GM19025 (cell line): Measurements from ENCODE around the gene ANKRD33.

Experiments used
- ATAC-seq: cut with Tn5 transposase; IDR thresholded peaks from one replicate; pipeline ENCODE4 v1.9.1; 2021; ENCODE audit warnings: mild to moderate bottlenecking, low read depth, moderate library complexity; ENCODE audit not compliant: unreplicated experiment

ANKRD33 gene, protein sequence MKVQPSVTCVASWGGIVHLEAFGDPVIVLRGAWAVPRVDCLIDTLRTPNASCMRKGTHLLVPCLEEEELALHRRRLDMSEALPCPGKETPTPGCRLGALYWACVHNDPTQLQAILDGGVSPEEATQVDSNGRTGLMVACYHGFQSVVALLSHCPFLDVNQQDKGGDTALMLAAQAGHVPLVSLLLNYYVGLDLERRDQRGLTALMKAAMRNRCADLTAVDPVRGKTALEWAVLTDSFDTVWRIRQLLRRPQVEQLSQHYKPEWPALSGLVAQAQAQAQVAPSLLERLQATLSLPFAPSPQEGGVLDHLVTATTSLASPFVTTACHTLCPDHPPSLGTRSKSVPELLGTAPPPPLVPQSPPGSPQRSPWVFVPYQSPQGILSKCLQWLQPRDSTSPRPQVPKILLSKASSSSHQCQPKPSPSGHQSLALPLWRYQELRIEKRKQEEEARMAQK

GRCh38 chr12:51887476-51888315 is at the start of gene ANKRD33:
Gene ANKRD33 (plus strand): TSS chr12:51888103. CDS start chr12:51888187, 84 bp downstream.
- no peak for ATAC-seq

- no peak for ATAC-seq
Measured at GRCh38 chr12:51838762-51839161, 49.1 kb upstream of the ANKRD33 start.

DNA sequence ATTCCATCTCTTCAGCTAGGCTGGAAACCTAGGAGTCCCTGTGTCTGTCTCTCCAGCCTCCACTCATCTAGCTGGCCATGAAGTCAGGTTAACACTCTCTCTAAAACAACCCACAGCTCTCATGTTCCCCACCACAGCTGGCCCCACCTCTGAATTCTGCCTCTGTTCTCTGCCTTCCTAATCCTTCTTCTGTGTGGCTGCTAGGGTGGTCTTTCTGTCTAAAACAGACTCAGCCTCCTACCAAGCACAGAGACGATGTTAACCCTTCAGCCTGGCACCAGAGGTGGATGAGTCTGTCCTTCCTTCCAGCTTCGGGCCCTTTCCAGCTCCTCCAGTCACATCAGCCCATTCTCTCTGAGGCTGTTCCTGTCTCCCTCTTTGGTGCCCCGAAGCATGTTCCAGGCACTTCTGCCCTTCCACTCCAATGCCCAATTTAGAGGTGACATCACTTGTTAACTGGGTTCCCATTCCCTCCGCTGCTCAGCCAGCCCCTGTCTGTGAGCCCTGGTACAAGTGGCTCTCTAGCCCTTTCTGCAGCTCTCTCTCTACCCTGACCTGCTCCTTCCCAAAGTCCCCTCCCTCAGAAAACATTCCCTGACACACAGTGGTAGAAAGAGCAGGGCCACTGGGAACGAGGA is 48.5 kb upstream of the ANKRD33 start:
- ATAC-seq = no peak

GRCh38 chr12:51840966-51841365 is 46.9 kb upstream of the ANKRD33 start:
- no peak for ATAC-seq

- ATAC-seq = no peak
Measured at GRCh38 chr12:51841727-51842126, 46.2 kb upstream of the ANKRD33 start.

GRCh38 chr12:51844854-51845253 is 43.0 kb upstream of the ANKRD33 start:
- ATAC-seq = no peak

DNA sequence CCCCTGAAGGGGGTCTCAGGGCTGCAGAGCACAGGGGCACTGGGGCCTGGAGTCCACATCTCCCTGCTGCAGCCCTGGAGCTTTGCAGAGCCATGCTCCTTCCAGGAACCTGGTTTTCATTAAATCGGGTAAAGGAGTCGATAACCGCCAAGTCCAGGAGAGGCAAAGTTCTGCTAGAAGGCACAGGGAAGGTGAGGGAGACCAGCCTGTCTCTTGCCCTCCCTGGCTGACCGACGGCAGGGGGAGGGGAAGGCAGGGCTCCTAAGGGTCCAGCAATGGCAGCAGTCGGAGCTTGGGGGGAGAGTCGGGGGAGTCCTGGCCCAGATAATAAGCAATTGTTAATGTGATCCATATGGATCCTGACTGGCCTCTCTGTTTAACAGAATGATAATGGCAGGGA is 42.4 kb upstream of the ANKRD33 start:
- ATAC-seq = no peak

GRCh38 chr12:51846271-51846691 is 41.6 kb upstream of the ANKRD33 start:
- no peak for ATAC-seq

GRCh38 chr12:51846911-51847642 is 40.8 kb upstream of the ANKRD33 start:
- ATAC-seq = no peak

DNA sequence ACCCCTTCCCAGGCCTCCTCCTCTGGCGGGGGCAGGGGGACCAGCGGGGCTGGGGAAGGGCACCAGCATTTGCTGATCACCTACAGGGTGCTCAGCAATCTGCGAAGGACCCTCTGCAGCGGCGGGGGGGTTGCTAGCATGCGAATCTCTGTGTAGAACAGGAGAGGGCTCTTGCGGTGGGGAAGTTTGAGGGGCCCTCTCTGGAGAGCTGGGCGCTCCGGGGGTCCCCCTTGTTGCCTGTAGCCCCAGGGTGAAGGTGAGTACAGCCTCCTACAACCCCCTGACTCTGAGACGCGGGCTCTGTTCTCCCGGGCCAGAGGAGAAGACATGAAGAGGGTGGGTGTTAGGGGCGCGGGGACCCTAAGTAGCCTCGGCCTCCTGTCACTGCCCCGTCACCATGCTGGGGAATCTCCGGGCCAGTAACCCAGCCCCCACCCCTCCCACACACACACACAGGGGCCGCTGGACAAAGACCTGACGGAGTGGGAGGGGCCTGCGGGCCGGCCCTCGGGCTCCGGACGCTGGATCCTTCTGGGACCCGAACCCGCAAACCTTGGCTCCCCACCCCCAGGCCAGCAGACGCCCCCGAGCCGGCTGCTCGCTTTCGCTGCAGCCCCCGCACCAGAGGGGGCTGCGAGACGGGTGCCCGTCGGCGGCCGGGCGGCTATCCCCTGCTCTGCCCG is 40.1 kb upstream of the ANKRD33 start:
- no peak for ATAC-seq

DNA sequence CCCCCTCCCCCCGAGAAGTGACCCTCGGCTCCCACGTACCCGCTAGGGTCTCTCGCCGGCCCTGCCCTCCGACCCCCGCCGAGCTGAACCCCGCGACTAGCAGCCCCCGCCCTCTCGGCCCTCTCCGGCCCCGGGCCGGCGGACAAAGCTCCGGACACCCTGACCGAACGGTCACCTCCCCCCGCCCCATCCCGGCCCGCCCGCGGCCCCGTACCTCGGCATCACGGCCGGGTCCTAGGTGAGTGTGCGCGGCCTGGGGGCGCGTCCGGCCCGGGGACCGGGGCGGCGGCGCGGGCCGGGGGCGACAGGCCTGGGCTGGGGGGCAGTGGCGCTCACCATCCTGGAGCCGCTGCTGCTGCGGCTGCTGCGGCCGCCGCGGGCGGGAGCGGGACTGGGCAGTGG is 39.6 kb upstream of the ANKRD33 start, which contains the start of gene FIGNL2:
Gene FIGNL2, minus strand, starts transcription at position 393 of the 402 bp plus-strand sequence. CDS start 26,305 bp downstream, outside the sequence.
- ATAC-seq = no peak

GRCh38 chr12:51848841-51849735 is 38.8 kb upstream of the ANKRD33 start:
- no peak for ATAC-seq

DNA sequence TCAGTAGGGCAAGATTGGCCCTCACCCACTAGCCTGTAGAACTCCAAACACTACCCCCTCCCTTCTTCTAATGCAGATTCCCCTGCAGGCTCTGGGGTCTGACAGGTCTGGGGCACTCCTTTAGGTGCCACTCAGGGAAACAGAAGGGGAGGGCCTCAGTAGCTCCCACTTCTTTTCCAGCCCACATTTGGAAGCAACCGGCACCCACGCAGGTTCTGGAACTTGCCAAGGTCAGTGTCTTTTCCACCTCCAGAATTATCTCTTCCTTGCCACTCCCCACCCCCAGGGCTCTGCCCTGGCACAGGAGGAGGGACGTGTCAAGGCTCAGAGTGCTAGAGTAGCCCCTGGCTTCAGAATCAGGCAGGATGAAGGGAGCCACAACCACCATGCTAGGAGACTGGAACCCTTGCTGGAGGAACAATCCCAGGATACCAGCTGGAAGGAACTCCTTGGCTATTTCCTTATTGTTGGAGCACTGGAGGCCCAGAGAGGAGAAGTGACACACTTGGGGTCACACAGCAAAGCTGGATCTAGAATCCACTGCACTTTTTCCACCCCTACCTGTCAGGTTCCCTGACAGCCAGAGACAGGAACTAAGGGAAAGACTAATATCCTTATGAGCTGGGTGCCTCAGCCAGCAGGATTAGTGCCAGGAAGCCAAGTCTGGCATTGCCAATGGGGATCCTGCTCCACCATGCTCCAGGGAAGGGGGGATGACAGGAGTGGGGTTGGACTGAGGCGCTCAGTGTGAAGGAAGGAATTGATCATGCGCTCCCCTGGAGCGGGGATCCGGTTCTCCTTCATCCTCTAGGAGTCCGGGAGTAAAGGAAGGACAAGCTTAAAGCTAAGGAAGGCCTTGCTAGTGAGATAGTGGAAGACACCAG is 37.6 kb upstream of the ANKRD33 start:
- ATAC-seq = no peak

GRCh38 chr12:51850965-51851299 is 37.0 kb upstream of the ANKRD33 start:
- ATAC-seq = no peak

- no peak for ATAC-seq
Measured at GRCh38 chr12:51851413-51852124, 36.3 kb upstream of the ANKRD33 start.

DNA sequence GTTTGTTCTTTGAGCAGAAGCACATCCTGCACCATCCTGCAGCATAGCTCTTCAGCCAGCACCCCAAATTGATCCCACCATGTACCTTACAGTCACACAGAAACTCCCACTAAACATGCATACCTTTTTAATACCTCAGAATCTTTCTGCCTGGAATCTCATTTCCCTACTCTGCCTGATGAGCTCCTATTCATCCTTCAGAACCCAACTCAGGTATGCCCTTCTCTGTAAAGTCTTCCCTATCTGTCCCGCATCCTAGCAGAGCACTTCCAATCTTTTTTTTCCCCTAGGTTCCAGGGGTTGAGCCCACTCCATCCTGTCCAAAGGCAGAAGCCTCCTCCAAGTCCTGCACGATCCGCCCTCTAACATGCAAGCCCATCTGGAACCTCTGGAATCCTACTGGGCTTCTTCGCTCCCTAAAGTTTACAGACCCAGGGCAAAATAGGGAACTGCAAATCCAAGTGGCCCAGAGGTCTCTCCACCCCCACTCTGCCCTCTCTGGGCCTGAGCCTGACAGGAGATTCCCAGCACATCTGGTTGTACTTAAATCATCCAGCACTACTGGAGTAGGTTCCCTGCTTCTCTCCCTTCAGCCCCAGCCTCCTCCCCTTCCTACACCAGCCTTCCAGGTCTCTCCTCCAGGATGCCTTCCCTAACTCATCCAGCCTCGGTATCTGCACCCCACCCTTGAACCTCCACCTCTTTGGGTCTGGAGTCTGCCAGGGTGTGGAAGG is 35.3 kb upstream of the ANKRD33 start:
- no peak for ATAC-seq
